ENCODE results near the gene GALNTL6. TPM values are rescaled to one million over a fixed set of nuclear protein-coding genes. Genes with fewer than 3 reads are reported as not detected.

Gene GALNTL6
- total RNA-seq, 1 experiment from 2014 or later: not detected

DNA sequence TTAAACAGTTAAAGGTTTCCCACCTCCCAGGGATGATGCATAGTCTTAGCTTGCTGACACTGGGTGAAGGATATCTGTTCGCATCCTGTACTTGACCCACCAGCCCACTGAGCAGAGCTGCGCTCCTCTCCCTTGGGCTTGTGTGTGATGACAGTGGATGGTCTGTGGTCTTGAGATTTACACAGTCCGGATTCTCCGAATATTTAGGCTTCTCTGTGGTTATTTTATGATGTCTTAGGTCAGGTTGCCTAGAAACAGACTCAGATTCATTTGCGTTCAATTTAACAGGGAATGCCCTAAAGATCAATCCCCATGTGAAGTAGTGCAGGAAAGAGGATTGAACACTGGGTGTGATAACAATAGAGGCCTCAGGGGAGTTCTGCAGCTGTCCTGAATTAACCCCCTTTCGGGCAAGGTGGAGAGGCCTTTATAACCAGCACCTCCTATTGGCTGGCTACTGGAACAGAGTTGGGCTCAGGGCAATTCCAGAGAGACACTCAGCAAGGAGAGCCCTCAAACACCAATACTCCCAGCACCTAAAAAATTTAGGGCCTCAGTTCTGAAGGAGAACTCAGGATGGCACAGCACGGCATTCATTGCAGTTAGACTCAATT, 702.2 kb downstream of the GALNTL6 start:
- intact Hi-C loops (cut with micrococcal nuclease): no loop called here
- Mint-ChIP-seq H3K36me3 (ENCODE audit: insufficient read depth, unreplicated experiment) (no peaks in the 10 kb centered on the region), H3K9me3 (ENCODE audit: unreplicated experiment) (peaks cover 9% of the 10 kb centered on the region), H3K27ac (ENCODE audit: low read depth, unreplicated experiment) (no peak overlapping the region), H3K4me1 (ENCODE audit: insufficient read depth, unreplicated experiment) (no peaks in the 10 kb centered on the region), H3K27me3 (ENCODE audit: insufficient read depth, unreplicated experiment) (peaks cover 76% of the 10 kb centered on the region), H3K4me3 (ENCODE audit: unreplicated experiment) (no peak overlapping the region)
- ChIA-PET POLR2A (interaction anchor here (0.7 kb wide), 1 partner anchor 13 kb away, joined by 3 read pairs; no protein-coding TSS in a partner anchor), CTCF (no interaction called here)
- no TSS peak for BruUV-seq (replicated peaks)
- DNase-seq (ENCODE audit: unreplicated experiment): no peak
- TF ChIP-seq, protein P1, sequence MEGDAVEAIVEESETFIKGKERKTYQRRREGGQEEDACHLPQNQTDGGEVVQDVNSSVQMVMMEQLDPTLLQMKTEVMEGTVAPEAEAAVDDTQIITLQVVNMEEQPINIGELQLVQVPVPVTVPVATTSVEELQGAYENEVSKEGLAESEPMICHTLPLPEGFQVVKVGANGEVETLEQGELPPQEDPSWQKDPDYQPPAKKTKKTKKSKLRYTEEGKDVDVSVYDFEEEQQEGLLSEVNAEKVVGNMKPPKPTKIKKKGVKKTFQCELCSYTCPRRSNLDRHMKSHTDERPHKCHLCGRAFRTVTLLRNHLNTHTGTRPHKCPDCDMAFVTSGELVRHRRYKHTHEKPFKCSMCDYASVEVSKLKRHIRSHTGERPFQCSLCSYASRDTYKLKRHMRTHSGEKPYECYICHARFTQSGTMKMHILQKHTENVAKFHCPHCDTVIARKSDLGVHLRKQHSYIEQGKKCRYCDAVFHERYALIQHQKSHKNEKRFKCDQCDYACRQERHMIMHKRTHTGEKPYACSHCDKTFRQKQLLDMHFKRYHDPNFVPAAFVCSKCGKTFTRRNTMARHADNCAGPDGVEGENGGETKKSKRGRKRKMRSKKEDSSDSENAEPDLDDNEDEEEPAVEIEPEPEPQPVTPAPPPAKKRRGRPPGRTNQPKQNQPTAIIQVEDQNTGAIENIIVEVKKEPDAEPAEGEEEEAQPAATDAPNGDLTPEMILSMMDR (IDR thresholded peaks at IDR 0.05; ENCODE audit: unreplicated experiment): no peak

DNA sequence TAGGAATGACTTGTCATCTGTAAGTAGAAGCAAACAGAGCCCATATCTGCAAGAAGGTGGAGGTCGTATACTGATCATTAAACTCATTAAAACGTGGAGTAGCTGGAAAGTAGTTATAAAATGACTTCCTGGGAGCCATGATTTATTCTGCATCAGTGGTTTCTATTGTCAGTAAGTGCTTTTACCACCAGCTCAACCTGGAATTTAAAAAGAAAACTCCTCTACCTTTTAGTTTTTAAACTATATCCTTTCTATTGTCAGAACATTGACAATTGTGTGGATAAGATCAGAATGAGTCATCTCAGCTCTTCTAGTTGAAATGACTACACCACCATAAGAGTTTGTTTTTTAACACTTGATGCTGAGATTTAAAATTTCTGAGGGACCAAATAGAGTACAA, 704.2 kb downstream of the GALNTL6 start:
- BruUV-seq (replicated peaks): no TSS peak
- no peak overlapping the region for H3K27ac Mint-ChIP-seq (ENCODE audit: low read depth, unreplicated experiment)
- TF ChIP-seq, protein P1 (IDR thresholded peaks at IDR 0.05; ENCODE audit: unreplicated experiment): no peak
- no peaks in the 10 kb centered on the region for H3K4me1 Mint-ChIP-seq (ENCODE audit: insufficient read depth, unreplicated experiment)
- no peaks in the 10 kb centered on the region for H3K36me3 Mint-ChIP-seq (ENCODE audit: insufficient read depth, unreplicated experiment)
- ChIA-PET POLR2A (no interaction called here), CTCF (interaction anchor here (0.6 kb wide), 1 partner anchor 155 kb away, joined by 3 read pairs; no protein-coding TSS in a partner anchor)
- DNase-seq (ENCODE audit: unreplicated experiment): no peak
- no peak overlapping the region for H3K4me3 Mint-ChIP-seq (ENCODE audit: unreplicated experiment)
- intact Hi-C loops (cut with micrococcal nuclease): no loop called here
- H3K27me3 Mint-ChIP-seq (ENCODE audit: insufficient read depth, unreplicated experiment): peaks cover 60% of the 10 kb centered on the region
- no peaks in the 10 kb centered on the region for H3K9me3 Mint-ChIP-seq (ENCODE audit: unreplicated experiment)

DNA sequence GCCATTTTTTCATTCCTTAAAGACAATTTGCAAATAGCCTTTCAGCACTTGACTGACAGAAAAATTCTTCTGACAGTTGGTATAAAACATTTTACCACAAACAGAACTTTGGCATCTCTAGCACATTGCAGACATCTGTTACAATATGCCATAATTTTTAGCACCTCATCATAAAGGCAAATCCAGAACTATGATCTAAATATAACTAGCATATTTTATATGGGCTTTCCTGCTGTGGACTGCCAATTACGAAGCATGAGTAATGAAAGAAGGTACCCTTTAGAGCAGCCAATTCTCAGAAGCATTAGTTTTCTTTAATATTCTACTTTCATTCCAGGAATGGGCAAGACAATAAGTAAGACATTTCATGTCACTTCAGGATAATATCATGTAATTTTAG, 708.0 kb downstream of the GALNTL6 start:
- ChIA-PET CTCF (no interaction called here), POLR2A (no interaction called here)
- Mint-ChIP-seq H3K4me3 (ENCODE audit: unreplicated experiment) (no peak overlapping the region), H3K9me3 (ENCODE audit: unreplicated experiment) (no peaks in the 10 kb centered on the region), H3K36me3 (ENCODE audit: insufficient read depth, unreplicated experiment) (no peaks in the 10 kb centered on the region), H3K27me3 (ENCODE audit: insufficient read depth, unreplicated experiment) (peaks cover 39% of the 10 kb centered on the region), H3K4me1 (ENCODE audit: insufficient read depth, unreplicated experiment) (no peaks in the 10 kb centered on the region), H3K27ac (ENCODE audit: low read depth, unreplicated experiment) (no peak overlapping the region)
- BruUV-seq (replicated peaks): no TSS peak
- intact Hi-C loops (cut with micrococcal nuclease): no loop called here
- TF ChIP-seq, protein P1 (IDR thresholded peaks at IDR 0.05; ENCODE audit: unreplicated experiment): no peak
- DNase-seq (ENCODE audit: unreplicated experiment): no peak

DNA sequence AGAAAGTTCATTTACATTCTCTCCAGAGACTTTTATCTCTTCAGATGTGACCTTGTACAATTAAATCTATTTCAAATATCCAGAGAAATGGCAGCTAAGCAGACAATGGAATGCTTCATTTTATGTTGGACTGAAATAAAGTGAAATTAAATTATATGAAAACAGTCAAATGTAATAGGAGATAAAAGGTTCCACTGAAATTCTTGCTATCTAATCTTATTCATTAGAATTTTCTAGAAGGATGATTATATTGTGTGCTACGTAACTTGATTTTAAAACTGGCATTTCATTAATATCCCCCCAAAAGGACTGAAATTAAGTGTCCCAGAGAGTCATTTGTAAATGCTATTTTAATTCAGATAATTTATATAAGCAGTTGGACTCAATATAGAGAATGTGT, 708.5 kb downstream of the GALNTL6 start:
- H3K27ac Mint-ChIP-seq (ENCODE audit: low read depth, unreplicated experiment): no peak overlapping the region
- CTCF ChIA-PET: no interaction called here
- intact Hi-C loops (cut with micrococcal nuclease): no loop called here
- H3K9me3 Mint-ChIP-seq (ENCODE audit: unreplicated experiment): no peaks in the 10 kb centered on the region
- TF ChIP-seq, protein P1 (IDR thresholded peaks at IDR 0.05; ENCODE audit: unreplicated experiment): no peak
- BruUV-seq (replicated peaks): no TSS peak
- no peak overlapping the region for H3K4me3 Mint-ChIP-seq (ENCODE audit: unreplicated experiment)
- H3K36me3 Mint-ChIP-seq (ENCODE audit: insufficient read depth, unreplicated experiment): no peaks in the 10 kb centered on the region
- no peaks in the 10 kb centered on the region for H3K4me1 Mint-ChIP-seq (ENCODE audit: insufficient read depth, unreplicated experiment)
- H3K27me3 Mint-ChIP-seq (ENCODE audit: insufficient read depth, unreplicated experiment): peaks cover 35% of the 10 kb centered on the region
- POLR2A ChIA-PET: no interaction called here
- no peak for DNase-seq (ENCODE audit: unreplicated experiment)
